Measurements from ENCODE around the gene RFT1.

DNA sequence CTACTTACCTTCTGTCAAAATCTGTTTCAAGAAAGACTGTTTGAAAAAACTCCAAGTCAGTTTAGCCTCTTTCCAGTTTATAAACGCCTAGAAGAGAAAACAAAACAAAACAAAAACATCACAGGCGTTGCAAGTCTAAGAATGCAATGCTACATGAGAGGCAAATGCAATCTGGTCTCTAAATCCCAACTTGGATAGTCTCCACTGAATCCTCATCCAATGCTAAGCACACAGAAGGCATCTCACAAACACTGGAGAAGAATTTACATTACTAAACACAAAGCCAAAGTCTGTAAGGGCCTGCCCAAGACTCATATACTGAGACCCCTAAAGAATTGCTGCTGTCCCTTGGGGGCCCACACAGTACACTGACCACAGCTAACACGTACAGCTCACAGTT is 18.4 kb downstream of the RFT1 start:
- TF ChIP-seq, protein P1, sequence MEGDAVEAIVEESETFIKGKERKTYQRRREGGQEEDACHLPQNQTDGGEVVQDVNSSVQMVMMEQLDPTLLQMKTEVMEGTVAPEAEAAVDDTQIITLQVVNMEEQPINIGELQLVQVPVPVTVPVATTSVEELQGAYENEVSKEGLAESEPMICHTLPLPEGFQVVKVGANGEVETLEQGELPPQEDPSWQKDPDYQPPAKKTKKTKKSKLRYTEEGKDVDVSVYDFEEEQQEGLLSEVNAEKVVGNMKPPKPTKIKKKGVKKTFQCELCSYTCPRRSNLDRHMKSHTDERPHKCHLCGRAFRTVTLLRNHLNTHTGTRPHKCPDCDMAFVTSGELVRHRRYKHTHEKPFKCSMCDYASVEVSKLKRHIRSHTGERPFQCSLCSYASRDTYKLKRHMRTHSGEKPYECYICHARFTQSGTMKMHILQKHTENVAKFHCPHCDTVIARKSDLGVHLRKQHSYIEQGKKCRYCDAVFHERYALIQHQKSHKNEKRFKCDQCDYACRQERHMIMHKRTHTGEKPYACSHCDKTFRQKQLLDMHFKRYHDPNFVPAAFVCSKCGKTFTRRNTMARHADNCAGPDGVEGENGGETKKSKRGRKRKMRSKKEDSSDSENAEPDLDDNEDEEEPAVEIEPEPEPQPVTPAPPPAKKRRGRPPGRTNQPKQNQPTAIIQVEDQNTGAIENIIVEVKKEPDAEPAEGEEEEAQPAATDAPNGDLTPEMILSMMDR (IDR thresholded peaks at IDR 0.05): no peak
- no peak for TF ChIP-seq POLR2A (IDR thresholded peaks at IDR 0.05)
